ENCODE results near the gene RGS3.

GRCh38 chr9:113532809-113533190 is 69.3 kb downstream of the RGS3 start:
- TF ChIP-seq CTCF (tag by site-specific recombination; IDR thresholded peaks at IDR 0.05) (no peak), ZNF843 (tag by site-specific recombination; IDR thresholded peaks at IDR 0.05) (no peak), SETDB1 (IDR thresholded peaks at IDR 0.05; ENCODE audit: insufficient read length, low read length) (no peak), YY1 (tag by site-specific recombination; IDR thresholded peaks at IDR 0.05) (no peak), ZNF211 (tag by site-specific recombination; IDR thresholded peaks at IDR 0.05; ENCODE audit: low read depth) (no peak), ZEB2 (tag by site-specific recombination; IDR thresholded peaks at IDR 0.05) (no peak), YY2 (tag by site-specific recombination; IDR thresholded peaks at IDR 0.05) (no peak), ZNF37A (tag by site-specific recombination; IDR thresholded peaks at IDR 0.05) (no peak), ZNF658 (tag by site-specific recombination; IDR thresholded peaks at IDR 0.05) (no peak), AEBP2 (tag by site-specific recombination; IDR thresholded peaks at IDR 0.05; ENCODE audit: borderline replicate concordance) (no peak), BCL6B (tag by site-specific recombination; IDR thresholded peaks at IDR 0.05) (no peak)

All from HEK293 (cell line).